Measurements from ENCODE around the gene MTA2.

DNA sequence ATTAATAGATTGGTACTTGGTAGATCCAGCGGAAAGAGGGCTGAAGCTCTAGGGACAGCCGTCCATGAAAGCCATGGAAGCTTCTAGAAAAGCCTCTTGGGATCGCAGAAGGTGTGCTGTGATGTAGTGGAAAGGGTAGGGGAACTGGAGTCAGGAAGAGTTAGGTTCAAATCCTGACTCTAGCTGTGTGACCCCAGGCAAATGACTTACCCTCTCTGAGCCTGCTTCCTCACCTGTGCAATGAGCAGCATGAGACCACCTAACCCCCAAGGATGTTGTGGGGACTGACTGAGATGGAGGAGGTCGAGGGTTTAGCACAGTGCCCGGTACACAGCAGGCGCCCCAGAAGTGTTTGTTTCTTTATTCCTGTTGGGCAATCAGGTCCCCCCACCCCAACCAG is 8.7 kb upstream of the MTA2 start:
- TF ChIP-seq, protein P1, sequence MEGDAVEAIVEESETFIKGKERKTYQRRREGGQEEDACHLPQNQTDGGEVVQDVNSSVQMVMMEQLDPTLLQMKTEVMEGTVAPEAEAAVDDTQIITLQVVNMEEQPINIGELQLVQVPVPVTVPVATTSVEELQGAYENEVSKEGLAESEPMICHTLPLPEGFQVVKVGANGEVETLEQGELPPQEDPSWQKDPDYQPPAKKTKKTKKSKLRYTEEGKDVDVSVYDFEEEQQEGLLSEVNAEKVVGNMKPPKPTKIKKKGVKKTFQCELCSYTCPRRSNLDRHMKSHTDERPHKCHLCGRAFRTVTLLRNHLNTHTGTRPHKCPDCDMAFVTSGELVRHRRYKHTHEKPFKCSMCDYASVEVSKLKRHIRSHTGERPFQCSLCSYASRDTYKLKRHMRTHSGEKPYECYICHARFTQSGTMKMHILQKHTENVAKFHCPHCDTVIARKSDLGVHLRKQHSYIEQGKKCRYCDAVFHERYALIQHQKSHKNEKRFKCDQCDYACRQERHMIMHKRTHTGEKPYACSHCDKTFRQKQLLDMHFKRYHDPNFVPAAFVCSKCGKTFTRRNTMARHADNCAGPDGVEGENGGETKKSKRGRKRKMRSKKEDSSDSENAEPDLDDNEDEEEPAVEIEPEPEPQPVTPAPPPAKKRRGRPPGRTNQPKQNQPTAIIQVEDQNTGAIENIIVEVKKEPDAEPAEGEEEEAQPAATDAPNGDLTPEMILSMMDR (IDR thresholded peaks at IDR 0.05; ENCODE audit: control extremely low read depth in 1 of 3, insufficient read depth in 1 of 3, low read depth in 1 of 3, low read length in 3 of 3) = no peak
- no peak for TF ChIP-seq JUND (IDR thresholded peaks at IDR 0.05; ENCODE audit: low read length)
- TF ChIP-seq POLR2AphosphoS5 (IDR thresholded peaks at IDR 0.05; ENCODE audit: low read depth, low read length) = no peak
- TF ChIP-seq POLR2A (IDR thresholded peaks at IDR 0.05; ENCODE audit: control extremely low read depth in 1 of 2, low read depth in 2 of 2, low read length in 2 of 2) = no peak
- TF ChIP-seq FOSL1 (IDR thresholded peaks at IDR 0.05; ENCODE audit: insufficient read depth, low read depth, low read length) = no peak

Measured in H1 (cell line).